CD14-positive monocyte (primary cell): ENCODE measurements around the gene MVB12B. TPM values are rescaled to one million over a fixed set of nuclear protein-coding genes. Genes with fewer than 3 reads are reported as not detected.

Experiments used
- DNase-seq, 3 donors: peaks; one replicate each; pipeline ENCODE4 v3.0.0-alpha.2; 2011 to 2022
- H2AFZ ChIP-seq: 2 replicates; pipeline ENCODE4 v1.6.0; 2012; ENCODE audit warnings: mild to moderate bottlenecking, low read depth, low read length, inconsistent platforms; ENCODE audit not compliant: insufficient read depth, poor library complexity, severe bottlenecking
- H3K27ac ChIP-seq, 2 donors: 1 replicate in 1 of 2; 2 replicates in 1 of 2; pipeline ENCODE4 v1.5.1; 2012 to 2013; ENCODE audit warnings: low read length in 2 of 2, control low read depth in 1 of 2, inconsistent platforms in 1 of 2, low read depth in 1 of 2, mild to moderate bottlenecking in 1 of 2
- H3K27me3 ChIP-seq, 2 donors: one replicate each; pipeline versions ENCODE4 v1.6.0 to v1.6.1; 2011 to 2013; ENCODE audit warnings: low read length in 2 of 2; ENCODE audit not compliant: control insufficient read depth in 2 of 2, insufficient read depth in 2 of 2
- H3K36me3 ChIP-seq, 2 donors: replicated peaks in 1 of 2; 1 replicate in 1 of 2; 2 replicates in 1 of 2; pipeline versions ENCODE4 v1.5.1 to v1.6.1; 2012 to 2013; ENCODE audit warnings: low read length in 2 of 2, control low read depth in 1 of 2, inconsistent platforms in 1 of 2, mild to moderate bottlenecking in 1 of 2; ENCODE audit not compliant: insufficient read depth in 2 of 2, control insufficient read depth in 1 of 2
- H3K4me1 ChIP-seq, 2 donors: 1 replicate in 1 of 2; 2 replicates in 1 of 2; pipeline versions ENCODE4 v1.5.1 to v1.6.1; 2012 to 2013; ENCODE audit warnings: low read length in 2 of 2, control low read depth in 1 of 2, inconsistent platforms in 1 of 2, mild to moderate bottlenecking in 1 of 2, moderate library complexity in 1 of 2; ENCODE audit not compliant: insufficient read depth in 2 of 2, control insufficient read depth in 1 of 2
- H3K4me2 ChIP-seq: replicated peaks from 2 replicates; pipeline ENCODE3; 2012; ENCODE audit warnings: low read length, moderate library complexity, mild to moderate bottlenecking; ENCODE audit not compliant: poor library complexity, severe bottlenecking; ENCODE audit errors: extremely low read depth
- H3K4me3 ChIP-seq, 3 experiments: fragments of 200-600 bp in 1 of 3; sonication (generic) in 1 of 3; replicated peaks in 1 of 3; 1 replicate in 2 of 3; 2 replicates in 1 of 3; pipeline ENCODE4 v1.5.1; 2011 to 2013; ENCODE audit warnings: low read length in 3 of 3, mild to moderate bottlenecking in 3 of 3, control low read depth in 2 of 3, low read depth in 2 of 3, inconsistent platforms in 1 of 3, moderate library complexity in 1 of 3
- H3K79me2 ChIP-seq: 2 replicates; pipeline ENCODE4 v1.6.0; 2012; ENCODE audit warnings: mild to moderate bottlenecking, control low read depth, inconsistent platforms, low read length, moderate library complexity; ENCODE audit not compliant: insufficient read depth
- H3K9ac ChIP-seq: 2 replicates; pipeline ENCODE4 v1.6.0; 2017; ENCODE audit warnings: low read length, mild to moderate bottlenecking; ENCODE audit not compliant: insufficient read depth, poor library complexity, severe bottlenecking
- H3K9me3 ChIP-seq, 2 donors: replicated peaks in 1 of 2; 1 replicate in 1 of 2; 2 replicates in 1 of 2; pipeline versions ENCODE4 v1.5.1 to v1.6.1; 2012 to 2013; ENCODE audit warnings: low read length in 2 of 2, control low read depth in 1 of 2; ENCODE audit not compliant: control insufficient read depth in 1 of 2, insufficient read depth in 1 of 2
- H4K20me1 ChIP-seq: 2 replicates; pipeline ENCODE4 v1.6.0; 2012; ENCODE audit warnings: mild to moderate bottlenecking, low read length, control low read depth, moderate library complexity; ENCODE audit not compliant: insufficient read depth
- H3K27ac Mint-ChIP-seq, 7 donors: one replicate each; pipeline ENCODE4 v1.8.0; 2020; ENCODE audit warnings: mild to moderate bottlenecking in 7 of 7, mixed read lengths in 7 of 7, moderate library complexity in 6 of 7, inconsistent platforms in 2 of 7
- H3K27me3 Mint-ChIP-seq, 3 donors: one replicate each; pipeline ENCODE4 v1.8.0; 2021 to 2022; ENCODE audit warnings: low read depth in 3 of 3, mild to moderate bottlenecking in 3 of 3, mixed read lengths in 3 of 3, moderate library complexity in 3 of 3, inconsistent platforms in 1 of 3
- H3K36me3 Mint-ChIP-seq, 2 donors: one replicate each; pipeline ENCODE4 v1.8.0; 2020; ENCODE audit warnings: mixed read lengths in 2 of 2, inconsistent platforms in 1 of 2, mild to moderate bottlenecking in 1 of 2
- H3K4me1 Mint-ChIP-seq: one replicate; pipeline ENCODE4 v1.8.0; 2020; ENCODE audit warnings: mild to moderate bottlenecking, mixed read lengths
- H3K4me3 Mint-ChIP-seq, 2 donors: one replicate each; pipeline ENCODE4 v1.8.0; 2020; ENCODE audit warnings: mild to moderate bottlenecking in 2 of 2, mixed read lengths in 2 of 2, moderate library complexity in 1 of 2
- H3K9me3 Mint-ChIP-seq, 7 donors: one replicate each; pipeline ENCODE4 v1.8.0; 2020 to 2022; ENCODE audit warnings: mixed read lengths in 7 of 7, mild to moderate bottlenecking in 6 of 7, moderate library complexity in 6 of 7, inconsistent platforms in 2 of 7
- CTCF ChIP-seq: fragments of 200-600 bp; IDR thresholded peaks from one replicate; pipeline ENCODE4 v1.8.0; 2022; ENCODE audit warnings: antibody characterized with exemption, mild to moderate bottlenecking
- WGBS: methylation state at CpG from one replicate; pipeline ENCODE4 v1.1.5; 2013; ENCODE audit warnings: missing lambda C conversion rate; ENCODE audit not compliant: insufficient coverage; 5-methylcytosine and 5-hydroxymethylcytosine counted together
- intact Hi-C, 2 donors: fragments of 100-400 bp; cut with micrococcal nuclease; formaldehyde crosslinking; loops; one replicate each; pipeline versions ENCODE4 v1.15.0 to v1.15.1; 2023
- polyA plus RNA-seq, 3 donors: library from polyadenylated mRNA; depleted of rRNA in 1 of 3; unstranded in 2 of 3; stranded (reverse) in 1 of 3; fragments of 300-500 nt in 2 of 3; fragments of >200 nt in 1 of 3; fragmentation: Illumina TruSeq in 2 of 3; gene quantifications; 1 replicate in 2 of 3; 2 replicates in 1 of 3; pipeline ENCODE4 v1.2.3, GENCODE V29; 2012 to 2021

The MVB12B gene
- polyA plus RNA-seq, 3 donors, result 2.8 to 8.1 (median 3.5) TPM

DNA sequence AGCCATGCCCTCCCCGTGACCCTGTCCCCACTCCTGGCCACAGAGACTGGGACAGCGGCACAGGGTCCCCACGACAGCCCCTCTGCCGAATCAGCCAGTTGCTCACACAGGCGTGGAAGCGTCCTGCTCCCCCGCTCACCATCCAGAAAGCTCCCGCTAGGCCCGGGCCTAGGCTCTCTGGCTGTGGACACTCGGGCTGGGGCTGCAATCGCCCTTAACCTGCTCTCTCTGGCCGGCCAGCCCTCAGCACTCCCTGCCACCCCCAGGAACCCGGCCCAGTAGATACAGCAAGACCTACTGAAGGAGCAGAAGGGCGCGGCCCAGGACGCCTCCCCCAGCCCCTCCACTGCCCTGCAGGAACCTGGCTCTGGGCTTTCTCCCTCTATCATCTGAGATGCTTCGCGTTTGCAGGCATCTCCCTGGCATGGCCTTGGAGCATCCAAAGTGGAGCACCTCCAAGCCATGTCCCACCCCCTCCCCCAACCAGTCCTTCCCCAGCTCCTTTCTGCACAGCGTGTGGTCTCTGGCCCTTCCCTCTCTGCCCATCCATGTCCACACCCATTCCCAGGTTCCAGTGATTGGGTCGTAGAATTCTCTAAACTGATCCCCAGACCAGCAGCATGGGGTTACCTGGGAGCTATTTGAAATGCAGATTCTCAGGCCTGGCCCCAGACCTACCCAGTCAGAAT is 173.4 kb downstream of the MVB12B start:
- Mint-ChIP-seq H3K36me3 (peaks cover 10 to 35% of the 10 kb centered on the region in 2 donors), H3K9me3 (no peaks in the 10 kb centered on the region), H3K4me3 (peak overlapping the region; percentile 55 to 78), H3K27ac (no peak overlapping the region), H3K27me3 (peaks cover 13 to 19% (median 17%) of the 10 kb centered on the region in 3 donors), H3K4me1 (peaks cover 35% of the 10 kb centered on the region)
- no peaks in the 10 kb centered on the region for H3K9me3 ChIP-seq
- peaks cover 0 to 15% of the 10 kb centered on the region in 2 donors for H3K27me3 ChIP-seq
- H3K27ac ChIP-seq, result no peak overlapping the region
- H3K36me3 ChIP-seq, result peaks cover 5 to 15% of the 10 kb centered on the region in 2 donors
- H4K20me1 ChIP-seq, result peaks cover 20% of the 10 kb centered on the region
- peaks cover 31 to 44% of the 10 kb centered on the region in 2 donors for H3K4me1 ChIP-seq
- intact Hi-C loops, result loop anchor here (1.0 to 10.0 kb wide), 3 partner anchors 58 to 1095 kb away; no protein-coding TSS in a partner anchor
- 55% methylated on average over 19 of the region's 20 CpGs for WGBS
- no peak for TF ChIP-seq CTCF
- H3K9ac ChIP-seq, result peak overlapping the region; percentile 27
- DNase-seq, result no peak
- H3K79me2 ChIP-seq, result no peaks in the 10 kb centered on the region
- H3K4me2 ChIP-seq, result peak overlapping the region; percentile 79
- peak overlapping the region in 1 of 3 experiments; percentile 74 for H3K4me3 ChIP-seq
- H2AFZ ChIP-seq, result no peak overlapping the region

- Mint-ChIP-seq H3K36me3 (peaks cover 8 to 30% of the 10 kb centered on the region in 2 donors), H3K4me3 (peak overlapping the region in 1 of 2 donors; percentile 69), H3K9me3 (no peaks in the 10 kb centered on the region), H3K27ac (peak overlapping the region in 1 of 7 donors; percentile 42), H3K27me3 (peaks cover 13 to 19% (median 19%) of the 10 kb centered on the region in 3 donors), H3K4me1 (peaks cover 35% of the 10 kb centered on the region)
- peak; percentile 57 to 75 (median 60) for DNase-seq
- Histone ChIP-seq H3K27ac (no peak overlapping the region), H3K79me2 (no peaks in the 10 kb centered on the region), H3K9ac (no peak overlapping the region), H3K36me3 (peaks cover 5 to 15% of the 10 kb centered on the region in 2 donors), H2AFZ (no peak overlapping the region), H4K20me1 (peaks cover 20% of the 10 kb centered on the region), H3K9me3 (no peaks in the 10 kb centered on the region), H3K4me3 (no peak overlapping the region), H3K4me2 (no peak overlapping the region), H3K27me3 (peaks cover 0 to 15% of the 10 kb centered on the region in 2 donors), H3K4me1 (peaks cover 31 to 44% of the 10 kb centered on the region in 2 donors)
- WGBS, result 42% methylated on average over 33 of the region's 37 CpGs
- peak; percentile 98 for TF ChIP-seq CTCF
- intact Hi-C loops, result loop anchor here in 1 of 2 donors (1.0 kb wide), 1 partner anchor 57 kb away; no protein-coding TSS in a partner anchor
Measured at GRCh38 chr9:126500600-126501382, 174.2 kb downstream of the MVB12B start.
